ENCODE data around the gene CIT.

- TF ChIP-seq EP300 (IDR thresholded peaks at IDR 0.05), result no peak
- TF ChIP-seq CTCF (IDR thresholded peaks at IDR 0.05), result no peak
- TF ChIP-seq POLR2A (IDR thresholded peaks at IDR 0.05), result no peak
- TF ChIP-seq POLR2AphosphoS5 (IDR thresholded peaks at IDR 0.05), result no peak
Measured at GRCh38 chr12:119674560-119674959, 202.6 kb downstream of the CIT start.

Data from sigmoid colon (tissue), 4 donors.